Activated CD8-positive, alpha-beta memory T cell treated with anti-CD3 and anti-CD28 coated beads for 24 hours (primary cell): Measurements from ENCODE around the gene NUMB.

Experiments
- DNase-seq: peaks from one replicate; pipeline ENCODE4 v3.0.0-alpha.2; 2020

The NUMB gene

GRCh38 chr14:73458183-73458976 is at the start of gene NUMB:
TSS of gene NUMB (minus strand) at chr14:73458546. CDS start at chr14:73355751, 102,795 bp downstream.
- DNase-seq = peak; percentile 94

- DNase-seq = no peak
These were observed 45.3 kb upstream of the NUMB start for GRCh38 chr14:73503648-73504047.

- no peak for DNase-seq
These were observed 43.8 kb upstream of the NUMB start for GRCh38 chr14:73502017-73502619.

GRCh38 chr14:73500360-73500759 is 42.0 kb upstream of the NUMB start:
- DNase-seq = no peak

GRCh38 chr14:73494593-73494992 is 36.2 kb upstream of the NUMB start:
- DNase-seq = no peak

- no peak for DNase-seq
These were observed 34.3 kb upstream of the NUMB start for GRCh38 chr14:73492670-73493069.

- no peak for DNase-seq
These were observed 33.8 kb upstream of the NUMB start for GRCh38 chr14:73492043-73492552.

- peak; percentile 85 for DNase-seq
These were observed 33.1 kb upstream of the NUMB start for GRCh38 chr14:73491256-73492042.

- DNase-seq = no peak
These were observed 31.3 kb upstream of the NUMB start for GRCh38 chr14:73489481-73490175.

GRCh38 chr14:73478684-73479083 is 20.3 kb upstream of the NUMB start:
- no peak for DNase-seq

GRCh38 chr14:73477618-73478266 is 19.4 kb upstream of the NUMB start:
- no peak for DNase-seq

- no peak for DNase-seq
These were observed 18.1 kb upstream of the NUMB start for GRCh38 chr14:73476451-73476931.

GRCh38 chr14:73474952-73475351 is 16.6 kb upstream of the NUMB start:
- DNase-seq = no peak

- no peak for DNase-seq
These were observed 14.1 kb upstream of the NUMB start for GRCh38 chr14:73472185-73473114.

GRCh38 chr14:73471582-73472184 is 13.3 kb upstream of the NUMB start:
- DNase-seq = no peak

- DNase-seq = no peak
These were observed 10.6 kb upstream of the NUMB start for GRCh38 chr14:73468828-73469375.

- peak; percentile 65 for DNase-seq
These were observed 9.5 kb upstream of the NUMB start for GRCh38 chr14:73467800-73468199.

GRCh38 chr14:73467377-73467776 is 9.0 kb upstream of the NUMB start:
- peak; percentile 76 for DNase-seq

- DNase-seq = no peak
These were observed 8.5 kb upstream of the NUMB start for GRCh38 chr14:73466861-73467260.

- DNase-seq = no peak
These were observed 7.6 kb upstream of the NUMB start for GRCh38 chr14:73465823-73466532.
